GM19463 (cell line): ENCODE results near the gene SH3RF3.

ENCODE experiments used
- ATAC-seq: cut with Tn5 transposase; IDR thresholded peaks from one replicate; pipeline ENCODE4 v1.9.1; 2021; ENCODE audit warnings: mild to moderate bottlenecking, moderate library complexity; ENCODE audit not compliant: unreplicated experiment

The SH3RF3 gene

DNA sequence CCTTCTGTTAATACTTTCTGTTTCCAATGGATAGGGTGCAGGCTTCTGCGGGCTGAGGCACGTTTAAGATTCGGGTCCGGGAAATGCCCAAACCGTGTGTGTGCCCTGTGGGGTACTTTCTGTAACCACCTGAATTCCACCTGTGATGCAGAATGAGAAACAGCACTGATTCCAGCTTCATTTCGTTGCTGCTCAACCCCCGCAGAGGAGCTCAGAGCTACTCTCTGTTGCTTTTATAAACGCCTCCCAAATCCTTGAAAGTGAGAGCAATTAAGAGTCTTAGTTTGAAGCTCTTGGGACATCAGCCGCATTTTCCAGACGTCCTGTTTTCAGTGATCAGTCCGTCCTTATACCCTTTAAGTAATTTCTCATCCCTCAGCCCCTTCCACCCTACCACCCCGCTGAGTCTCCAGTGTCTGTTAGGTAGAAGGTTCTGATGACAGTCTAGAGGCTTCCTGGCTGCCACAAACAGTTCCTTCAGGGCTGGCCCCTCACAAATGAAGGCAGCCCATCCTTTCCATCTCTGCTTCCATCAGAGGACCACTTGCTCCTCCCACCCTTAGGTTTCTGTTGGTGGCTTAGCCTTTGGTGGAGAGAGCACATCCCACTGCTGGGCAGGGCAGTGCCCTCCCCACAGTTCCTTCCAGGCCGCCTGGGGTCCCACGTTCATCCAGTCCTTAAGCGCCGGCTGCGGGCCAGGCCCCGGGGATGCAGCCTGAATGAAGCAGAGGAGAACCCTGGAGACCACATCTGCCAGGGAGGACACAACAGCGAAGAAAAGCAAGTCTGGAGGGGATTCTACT lies 254.7 kb downstream of the SH3RF3 start:
- ATAC-seq = no peak

DNA sequence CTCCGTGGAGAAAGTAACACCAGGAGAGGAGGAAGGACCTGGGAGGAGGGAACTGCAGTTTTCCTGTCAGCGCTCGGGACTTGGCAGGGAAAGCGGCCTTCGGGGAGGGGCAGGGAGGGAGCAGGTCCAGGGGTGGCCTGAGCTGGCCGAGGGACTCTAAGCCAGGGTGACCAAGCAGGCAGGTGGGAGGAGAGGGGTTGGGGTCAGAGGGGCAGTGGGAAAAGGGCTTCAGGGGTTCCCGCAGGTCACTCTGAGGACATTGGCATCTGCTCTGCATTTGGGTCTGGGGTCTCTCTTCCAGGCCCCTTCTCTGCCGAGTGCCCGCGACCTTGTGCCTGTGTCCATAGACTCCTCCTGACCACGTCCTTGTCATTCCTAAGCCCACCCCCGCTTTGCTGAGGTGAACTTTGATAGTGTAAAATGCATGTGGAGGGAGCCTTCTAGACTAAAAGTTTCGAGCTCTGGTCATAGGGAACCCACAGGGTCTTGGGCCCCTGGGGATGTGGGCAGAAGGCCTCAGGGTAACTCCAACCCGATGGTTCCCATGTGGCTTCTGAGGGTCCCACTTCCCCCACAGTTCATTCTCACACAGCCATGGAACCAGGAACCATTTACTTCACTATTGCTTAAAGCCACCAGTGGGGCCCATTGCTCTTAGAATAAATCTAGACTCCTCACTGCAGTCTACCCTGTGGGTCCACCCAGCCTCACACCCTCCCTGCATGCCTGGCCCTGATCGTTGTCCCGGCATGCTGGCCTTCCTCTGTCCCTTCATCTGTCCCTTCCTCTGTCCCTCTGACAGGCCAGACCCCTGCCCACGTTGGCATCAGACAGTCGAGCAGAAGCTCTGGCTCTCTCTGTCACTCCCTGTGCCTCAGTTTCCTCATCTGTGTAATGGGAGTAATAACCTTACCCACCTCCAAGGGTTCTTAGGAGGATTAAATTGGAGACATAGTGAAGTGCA lies 255.6 kb downstream of the SH3RF3 start:
- ATAC-seq = no peak

GRCh38 chr2:109385506-109385905 lies 256.5 kb downstream of the SH3RF3 start:
- no peak for ATAC-seq

GRCh38 chr2:109386004-109386695 lies 257.1 kb downstream of the SH3RF3 start:
- ATAC-seq = no peak

GRCh38 chr2:109387221-109387735 lies 258.3 kb downstream of the SH3RF3 start:
- ATAC-seq = no peak

DNA sequence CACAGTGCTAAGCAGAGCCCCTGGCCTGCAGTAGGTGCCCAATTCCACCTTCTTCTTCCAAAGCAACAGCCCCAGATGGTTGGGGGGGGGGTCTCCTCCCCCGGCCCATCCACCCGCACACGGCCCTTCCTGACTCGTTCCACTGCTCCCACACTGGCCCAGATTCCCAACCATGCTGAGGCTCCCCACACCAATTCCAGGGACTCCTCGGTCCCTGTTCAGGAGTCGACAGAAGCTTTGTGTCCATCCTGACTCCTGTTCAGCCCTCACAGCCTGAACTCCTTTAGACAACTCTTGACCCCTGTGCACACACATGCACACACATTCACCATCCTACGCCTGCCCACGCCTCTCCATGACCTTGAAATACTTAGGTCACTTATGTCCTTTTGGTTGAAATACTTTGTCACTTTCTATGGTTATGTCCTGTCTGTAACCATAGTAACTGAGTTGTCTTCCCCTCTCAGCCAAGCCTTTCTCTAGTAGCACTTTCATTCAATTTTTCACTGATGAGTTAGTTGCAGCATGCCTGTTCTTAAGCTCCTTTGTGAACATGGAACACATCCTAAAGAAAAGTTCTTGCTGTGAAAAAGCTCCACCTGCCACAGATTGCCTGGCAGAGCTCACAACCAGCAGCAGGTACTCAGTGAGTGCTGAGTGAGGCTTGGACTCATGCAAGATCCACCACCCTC lies 258.9 kb downstream of the SH3RF3 start:
- ATAC-seq = no peak

- ATAC-seq = no peak
Measured at GRCh38 chr2:109391243-109391642, 262.2 kb downstream of the SH3RF3 start.

- no peak for ATAC-seq
Measured at GRCh38 chr2:109392140-109392539, 263.1 kb downstream of the SH3RF3 start.

GRCh38 chr2:109392816-109393661 lies 264.0 kb downstream of the SH3RF3 start:
- no peak for ATAC-seq

GRCh38 chr2:109393662-109393972 lies 264.6 kb downstream of the SH3RF3 start:
- no peak for ATAC-seq

- ATAC-seq = no peak
Measured at GRCh38 chr2:109395494-109396201, 266.6 kb downstream of the SH3RF3 start.

DNA sequence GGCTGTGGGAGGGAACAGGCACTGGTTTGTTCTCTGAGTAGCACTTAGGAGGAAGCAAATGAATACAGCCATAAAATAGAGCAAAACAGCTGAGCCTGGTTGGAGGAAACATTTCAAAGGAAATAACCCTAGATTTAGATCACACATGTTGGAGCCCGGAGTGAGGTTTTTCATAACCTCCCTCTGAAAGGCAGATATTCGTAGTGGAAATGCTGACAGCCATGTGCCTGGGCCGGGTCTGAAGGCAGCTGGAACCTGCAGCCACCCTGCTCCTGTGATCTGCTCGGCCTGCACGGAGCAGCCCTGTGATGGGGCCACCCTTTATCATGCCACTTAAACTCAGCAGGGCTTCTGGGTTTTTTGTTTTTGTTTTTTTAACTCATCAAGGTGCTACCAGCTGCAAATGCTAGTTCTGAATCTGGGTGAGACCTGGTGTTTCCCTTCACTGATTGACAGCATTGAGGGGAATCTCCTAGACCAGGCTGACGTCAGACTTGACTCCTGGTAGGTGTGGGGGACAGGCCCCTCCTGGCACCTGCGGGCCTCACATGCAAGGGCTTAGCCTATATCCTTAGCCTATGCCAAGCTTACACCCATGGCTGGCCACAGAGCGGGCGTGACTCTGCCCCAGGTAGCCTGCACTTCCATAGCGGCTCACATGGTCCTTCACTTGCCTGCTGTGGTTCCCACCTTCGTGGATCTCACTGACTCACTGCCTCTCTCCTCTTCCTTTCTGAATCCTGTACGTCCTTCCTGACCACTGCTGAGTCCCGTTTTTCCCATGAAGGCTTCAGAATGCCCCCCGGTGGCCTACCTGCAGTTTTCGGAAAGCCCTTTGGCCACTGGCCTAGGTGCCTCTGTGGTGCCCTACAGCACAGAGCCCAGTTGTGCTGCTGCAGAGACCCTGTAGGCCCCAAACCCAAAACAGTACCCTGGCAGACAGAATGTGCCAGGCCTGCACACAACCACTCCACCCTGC lies 267.5 kb downstream of the SH3RF3 start:
- ATAC-seq = peak; percentile 60

DNA sequence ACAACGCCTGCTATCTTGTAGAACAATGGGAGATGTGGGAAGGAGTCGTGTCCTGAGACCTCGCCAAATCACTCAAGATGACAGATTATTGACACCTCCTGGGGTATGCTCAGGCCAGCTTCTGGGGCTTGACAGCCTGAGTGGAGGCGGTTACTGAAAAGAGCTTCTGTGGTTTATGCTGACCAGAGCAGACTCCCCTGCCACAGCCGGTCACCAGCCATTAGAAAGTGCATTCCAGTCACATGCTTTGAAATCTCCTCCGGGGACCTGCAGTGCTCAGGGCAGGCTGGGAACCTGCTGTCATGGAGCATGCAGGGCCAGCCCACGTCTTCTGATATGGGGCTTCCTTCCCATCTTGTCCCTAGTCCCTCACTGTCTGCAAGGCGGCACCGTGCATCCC lies 268.9 kb downstream of the SH3RF3 start:
- ATAC-seq = no peak

DNA sequence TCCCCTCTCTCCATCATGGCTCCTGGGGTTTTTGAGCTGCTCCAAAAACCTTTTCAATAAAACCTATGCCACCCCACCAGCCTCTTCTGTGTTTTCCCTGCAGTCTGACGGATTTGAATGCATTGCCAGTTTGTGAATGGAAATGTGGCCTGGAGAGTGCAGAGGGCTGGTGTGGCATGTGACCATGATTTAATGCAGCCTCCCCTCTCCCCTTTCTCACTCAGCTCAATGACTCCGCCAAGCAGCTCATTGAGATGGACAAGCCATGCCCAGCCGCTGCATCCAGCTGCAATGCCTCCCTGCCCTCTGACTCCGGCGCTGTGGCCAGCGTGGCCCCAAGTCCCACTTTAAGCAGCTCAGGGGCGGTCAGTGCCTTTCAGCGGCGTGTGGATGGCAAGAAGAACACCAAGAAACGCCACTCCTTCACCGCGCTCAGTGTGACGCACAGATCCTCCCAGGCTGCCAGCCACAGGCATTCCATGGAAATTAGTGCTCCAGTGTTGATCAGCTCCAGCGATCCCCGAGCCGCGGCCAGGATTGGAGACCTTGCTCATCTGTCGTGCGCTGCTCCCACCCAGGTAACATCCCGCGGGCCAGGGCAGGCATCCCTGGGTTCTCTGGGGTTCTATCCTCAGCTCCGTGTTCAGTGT lies 269.5 kb downstream of the SH3RF3 start:
- ATAC-seq = no peak

DNA sequence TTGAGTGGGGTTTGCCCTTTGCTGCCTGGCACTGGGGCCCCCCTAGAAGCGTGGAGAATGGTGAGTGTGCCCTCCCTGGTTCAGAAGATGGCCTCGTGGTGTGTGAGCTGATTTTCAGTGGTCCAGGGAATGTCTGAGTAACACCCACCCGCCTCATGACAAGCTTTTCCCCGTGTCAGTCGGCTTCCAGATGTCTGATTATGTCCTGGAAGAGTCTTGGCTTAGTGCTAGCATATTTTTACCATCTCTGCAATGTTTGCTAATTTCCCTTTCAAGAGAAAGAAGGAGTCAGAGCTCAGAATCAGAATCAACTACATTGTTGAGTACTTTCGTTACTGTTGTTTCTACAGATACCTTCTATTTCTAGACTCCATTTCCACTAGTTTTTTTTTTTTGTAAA lies 270.1 kb downstream of the SH3RF3 start:
- ATAC-seq = no peak

DNA sequence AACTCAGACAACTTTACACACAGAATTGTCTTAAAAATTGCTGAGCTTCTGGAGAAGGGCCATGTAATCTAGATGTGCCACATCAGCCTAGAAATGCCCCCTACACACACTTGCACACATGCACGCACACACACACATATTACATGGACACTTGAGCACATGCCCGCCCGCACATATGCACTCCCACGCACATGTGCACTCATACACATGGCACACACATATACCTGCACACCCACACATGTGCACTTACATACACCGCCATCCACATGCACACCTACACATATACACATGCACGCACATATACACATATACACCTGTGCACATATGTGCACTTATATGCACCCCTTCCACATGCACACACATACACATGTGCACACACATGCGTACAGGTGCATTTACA lies 271.1 kb downstream of the SH3RF3 start:
- ATAC-seq = no peak

DNA sequence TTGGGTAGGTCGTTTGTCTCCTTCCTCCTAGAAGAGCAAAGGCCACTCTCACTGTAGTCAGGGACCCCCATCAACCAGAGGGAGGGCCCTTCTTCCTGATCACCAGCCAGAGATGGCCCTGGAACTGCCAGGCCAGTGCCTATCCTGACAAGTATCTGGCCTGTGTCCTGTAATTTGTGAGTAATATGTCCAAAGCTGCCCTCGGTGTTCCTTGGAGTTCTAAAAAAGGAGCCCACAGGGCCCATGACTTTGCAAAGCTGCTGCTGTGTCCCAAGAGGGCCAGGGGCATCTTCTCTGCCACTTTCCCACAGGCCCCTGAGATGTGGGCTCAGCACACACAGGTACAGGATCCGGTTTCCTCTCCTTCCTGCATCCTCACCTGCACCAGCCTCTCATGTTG lies 272.4 kb downstream of the SH3RF3 start:
- no peak for ATAC-seq
